Ishikawa (cell line): ENCODE measurements around the gene OR2F1.

Experiments used
- CEBPB ChIP-seq: IDR thresholded peaks from 2 replicates; pipeline ENCODE4 v1.6.1; 2012
- CREB1 ChIP-seq: IDR thresholded peaks from 2 replicates; pipeline ENCODE4 v1.6.1; 2012; ENCODE audit warnings: low read depth
- EGR1 ChIP-seq: IDR thresholded peaks from 2 replicates; pipeline ENCODE4 v1.6.1; 2012
- EP300 ChIP-seq: IDR thresholded peaks from 2 replicates; pipeline ENCODE4 v1.6.1; 2012; ENCODE audit warnings: borderline replicate concordance
- FOXM1 ChIP-seq: IDR thresholded peaks from 2 replicates; pipeline ENCODE4 v1.6.1; 2012; ENCODE audit warnings: low read depth, borderline replicate concordance
- NFIC ChIP-seq: IDR thresholded peaks from 2 replicates; pipeline ENCODE4 v1.6.1; 2012
- RAD21 ChIP-seq: IDR thresholded peaks from 2 replicates; pipeline ENCODE4 v1.6.1; 2012; ENCODE audit warnings: low read depth
- TAF1 ChIP-seq: IDR thresholded peaks from 2 replicates; pipeline ENCODE4 v1.6.1; 2012; ENCODE audit warnings: low read depth, mild to moderate bottlenecking
- TCF12 ChIP-seq: IDR thresholded peaks from 2 replicates; pipeline ENCODE4 v1.6.1; 2012; ENCODE audit warnings: low read depth
- TEAD4 ChIP-seq: IDR thresholded peaks from 2 replicates; pipeline ENCODE4 v1.6.1; 2012
- YY1 ChIP-seq: IDR thresholded peaks from 2 replicates; pipeline ENCODE4 v1.6.1; 2012; ENCODE audit warnings: low read depth
- ZBTB7A ChIP-seq: IDR thresholded peaks from 2 replicates; pipeline ENCODE4 v1.6.1; 2012; ENCODE audit warnings: low read depth
- TF ChIP-seq, protein P1 (sequence below): IDR thresholded peaks from 2 replicates; pipeline ENCODE4 v1.6.1; 2012; ENCODE audit warnings: low read depth, mild to moderate bottlenecking
- TF ChIP-seq, protein P2 (sequence below): IDR thresholded peaks from 2 replicates; pipeline ENCODE4 v1.6.1; 2012
- TF ChIP-seq, protein P3 (sequence below): IDR thresholded peaks from 2 replicates; pipeline ENCODE4 v1.6.1; 2012

The OR2F1 gene

DNA sequence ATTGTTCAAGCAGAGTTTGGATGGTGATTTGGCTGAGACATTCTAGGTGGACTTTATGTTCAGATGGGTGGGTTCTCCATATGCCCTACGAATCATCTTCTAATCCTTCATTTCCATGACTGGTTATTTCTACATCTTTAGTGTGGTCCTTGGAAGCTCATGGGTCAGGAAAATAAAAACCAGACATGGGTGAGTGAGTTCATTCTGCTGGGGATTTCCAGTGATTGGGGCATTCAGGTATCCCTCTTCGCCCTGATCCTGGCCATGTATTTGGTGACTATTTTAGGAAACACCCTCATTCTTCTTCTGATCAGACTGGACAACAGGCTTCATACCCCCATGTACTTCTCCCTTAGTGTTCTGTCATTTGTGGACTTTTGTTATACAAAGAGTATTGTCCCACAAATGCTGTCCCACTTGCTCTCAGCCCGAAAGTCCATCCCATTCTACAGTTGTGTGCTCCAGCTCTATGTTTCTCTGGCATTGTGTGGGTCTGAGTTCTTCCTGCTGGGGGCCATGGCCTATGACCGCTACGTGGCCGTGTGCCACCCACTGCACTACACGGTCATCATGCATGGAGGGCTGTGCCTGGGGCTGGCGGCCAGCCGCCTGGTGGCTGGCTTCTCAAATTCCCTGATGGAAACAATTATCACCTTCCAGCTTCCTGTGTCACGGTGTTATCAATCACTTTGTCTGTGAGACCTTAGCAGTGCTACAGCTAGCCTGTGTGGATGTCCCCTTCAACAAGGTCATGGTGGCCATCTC is 26.3 kb downstream of the OR2F1 start:
- no peak for TF ChIP-seq CREB1
- TF ChIP-seq TAF1: no peak
- no peak for TF ChIP-seq ZBTB7A
- no peak for TF ChIP-seq RAD21
- no peak for TF ChIP-seq EGR1
- no peak for TF ChIP-seq YY1
- TF ChIP-seq TCF12: no peak
- TF ChIP-seq EP300: no peak
- TF ChIP-seq CEBPB: no peak
- TF ChIP-seq, protein P1, sequence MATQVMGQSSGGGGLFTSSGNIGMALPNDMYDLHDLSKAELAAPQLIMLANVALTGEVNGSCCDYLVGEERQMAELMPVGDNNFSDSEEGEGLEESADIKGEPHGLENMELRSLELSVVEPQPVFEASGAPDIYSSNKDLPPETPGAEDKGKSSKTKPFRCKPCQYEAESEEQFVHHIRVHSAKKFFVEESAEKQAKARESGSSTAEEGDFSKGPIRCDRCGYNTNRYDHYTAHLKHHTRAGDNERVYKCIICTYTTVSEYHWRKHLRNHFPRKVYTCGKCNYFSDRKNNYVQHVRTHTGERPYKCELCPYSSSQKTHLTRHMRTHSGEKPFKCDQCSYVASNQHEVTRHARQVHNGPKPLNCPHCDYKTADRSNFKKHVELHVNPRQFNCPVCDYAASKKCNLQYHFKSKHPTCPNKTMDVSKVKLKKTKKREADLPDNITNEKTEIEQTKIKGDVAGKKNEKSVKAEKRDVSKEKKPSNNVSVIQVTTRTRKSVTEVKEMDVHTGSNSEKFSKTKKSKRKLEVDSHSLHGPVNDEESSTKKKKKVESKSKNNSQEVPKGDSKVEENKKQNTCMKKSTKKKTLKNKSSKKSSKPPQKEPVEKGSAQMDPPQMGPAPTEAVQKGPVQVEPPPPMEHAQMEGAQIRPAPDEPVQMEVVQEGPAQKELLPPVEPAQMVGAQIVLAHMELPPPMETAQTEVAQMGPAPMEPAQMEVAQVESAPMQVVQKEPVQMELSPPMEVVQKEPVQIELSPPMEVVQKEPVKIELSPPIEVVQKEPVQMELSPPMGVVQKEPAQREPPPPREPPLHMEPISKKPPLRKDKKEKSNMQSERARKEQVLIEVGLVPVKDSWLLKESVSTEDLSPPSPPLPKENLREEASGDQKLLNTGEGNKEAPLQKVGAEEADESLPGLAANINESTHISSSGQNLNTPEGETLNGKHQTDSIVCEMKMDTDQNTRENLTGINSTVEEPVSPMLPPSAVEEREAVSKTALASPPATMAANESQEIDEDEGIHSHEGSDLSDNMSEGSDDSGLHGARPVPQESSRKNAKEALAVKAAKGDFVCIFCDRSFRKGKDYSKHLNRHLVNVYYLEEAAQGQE: no peak
- TF ChIP-seq, protein P2, sequence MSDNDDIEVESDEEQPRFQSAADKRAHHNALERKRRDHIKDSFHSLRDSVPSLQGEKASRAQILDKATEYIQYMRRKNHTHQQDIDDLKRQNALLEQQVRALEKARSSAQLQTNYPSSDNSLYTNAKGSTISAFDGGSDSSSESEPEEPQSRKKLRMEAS: no peak

DNA sequence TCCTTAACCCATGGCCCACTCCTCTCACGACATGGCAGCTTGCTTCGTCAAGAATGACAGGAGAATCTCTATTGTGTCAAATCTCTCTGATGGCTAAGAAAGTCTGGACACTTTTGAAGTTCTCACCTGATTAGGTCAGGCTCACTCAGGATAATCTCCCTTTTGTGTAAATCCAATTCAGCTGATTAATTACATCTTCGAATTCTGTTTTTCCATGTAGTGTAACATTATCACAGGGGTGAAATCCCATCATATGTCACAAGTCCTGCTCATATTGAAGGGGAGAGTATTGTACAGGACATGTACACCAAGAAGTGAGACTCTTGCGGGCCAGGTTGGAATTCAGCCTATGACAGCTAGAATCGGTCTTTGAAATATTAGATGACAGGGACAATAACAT is 29.3 kb downstream of the OR2F1 start:
- no peak for TF ChIP-seq CREB1
- no peak for TF ChIP-seq TEAD4
- TF ChIP-seq, protein P1: no peak
- TF ChIP-seq, protein P3, sequence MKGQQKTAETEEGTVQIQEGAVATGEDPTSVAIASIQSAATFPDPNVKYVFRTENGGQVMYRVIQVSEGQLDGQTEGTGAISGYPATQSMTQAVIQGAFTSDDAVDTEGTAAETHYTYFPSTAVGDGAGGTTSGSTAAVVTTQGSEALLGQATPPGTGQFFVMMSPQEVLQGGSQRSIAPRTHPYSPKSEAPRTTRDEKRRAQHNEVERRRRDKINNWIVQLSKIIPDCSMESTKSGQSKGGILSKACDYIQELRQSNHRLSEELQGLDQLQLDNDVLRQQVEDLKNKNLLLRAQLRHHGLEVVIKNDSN: no peak
- no peak for TF ChIP-seq ZBTB7A
- no peak for TF ChIP-seq YY1
- no peak for TF ChIP-seq TCF12
- TF ChIP-seq RAD21: no peak
- TF ChIP-seq EGR1: no peak
- TF ChIP-seq EP300: no peak
- no peak for TF ChIP-seq NFIC
- TF ChIP-seq FOXM1: no peak
- TF ChIP-seq TAF1: no peak
- TF ChIP-seq CEBPB: no peak
- TF ChIP-seq, protein P2: no peak

DNA sequence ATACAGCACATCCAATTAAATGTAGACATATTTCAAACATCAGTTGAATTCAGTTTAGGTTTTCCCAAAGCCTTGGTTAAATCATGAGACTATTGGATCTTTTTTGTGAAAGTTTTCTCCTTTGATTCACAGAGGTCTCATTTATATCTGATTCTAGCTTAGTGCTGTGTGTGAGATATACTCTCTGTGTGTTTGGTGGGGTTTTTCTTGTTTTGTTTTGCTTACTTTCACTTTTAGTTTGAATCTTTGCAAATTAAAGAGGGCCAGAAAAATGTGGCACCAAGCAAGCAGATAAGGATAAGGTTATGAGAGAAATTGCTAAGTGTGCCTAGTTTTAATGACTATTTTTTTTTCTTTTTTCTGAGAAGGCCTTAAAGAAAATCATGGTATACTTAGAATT is 32.9 kb downstream of the OR2F1 start:
- TF ChIP-seq, protein P3: no peak
- TF ChIP-seq TAF1 (no peak), CREB1 (no peak), YY1 (no peak)
- TF ChIP-seq, protein P1: no peak

DNA sequence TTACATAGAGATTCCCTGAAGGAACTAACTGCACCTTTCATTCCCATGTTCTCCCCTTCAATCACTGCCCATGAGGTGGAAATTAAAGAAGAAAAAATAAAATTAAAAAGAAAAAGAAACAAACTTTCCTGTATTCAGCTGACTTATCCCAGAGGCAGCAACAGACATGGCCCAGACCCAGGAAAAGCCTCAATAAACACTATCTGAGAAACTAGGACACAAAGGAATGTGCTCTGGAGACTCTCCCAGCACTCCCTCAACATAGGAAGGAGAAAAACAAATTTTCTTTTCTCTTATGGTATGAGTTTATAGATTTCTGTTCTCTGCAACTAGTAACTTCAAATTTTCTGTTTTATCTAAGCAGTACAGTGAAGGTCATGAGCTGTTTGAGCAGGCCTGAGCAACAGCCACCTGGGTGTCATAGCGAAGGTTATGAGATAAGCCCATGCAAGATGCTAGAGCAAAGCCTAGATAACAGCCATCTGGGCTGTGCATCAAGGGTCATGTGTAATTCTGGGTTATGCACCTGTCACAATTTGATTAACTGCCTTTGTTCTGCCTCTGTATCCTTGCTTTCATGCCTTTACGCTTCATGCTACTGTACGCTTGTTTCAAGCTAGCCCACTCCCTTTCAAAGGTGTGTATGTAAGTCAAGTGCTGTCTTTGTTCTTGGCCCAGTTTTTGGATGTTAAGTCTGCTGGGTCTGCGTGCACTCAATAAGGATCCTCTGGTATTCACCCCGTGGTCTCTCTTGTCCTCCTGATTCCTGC is 34.5 kb downstream of the OR2F1 start:
- TF ChIP-seq RAD21 (no peak), FOXM1 (no peak), TCF12 (no peak), CREB1 (no peak)
